Measurements from ENCODE around the gene JADE2.

Gene JADE2

DNA sequence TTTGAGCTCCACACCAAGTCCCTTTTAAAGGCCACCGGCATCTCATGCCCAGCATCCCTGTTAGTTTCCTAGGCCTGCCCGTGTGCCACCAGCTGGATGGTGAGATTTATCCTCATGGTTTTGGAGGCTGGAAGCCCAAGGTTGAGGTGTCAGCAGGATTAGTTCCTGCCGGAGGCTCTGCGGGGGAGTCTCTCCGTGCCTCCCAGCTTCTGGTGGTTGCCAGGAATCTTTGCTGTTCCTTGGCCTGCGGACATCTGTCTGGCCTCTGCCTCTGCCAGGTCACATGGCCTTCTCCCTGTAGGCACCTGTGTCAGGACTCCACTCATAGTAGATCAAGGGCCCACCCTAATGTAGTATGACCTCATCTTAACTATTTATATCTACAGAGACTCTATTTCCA, 45.4 kb downstream of the JADE2 start:
- DNase-seq = no peak

DNA sequence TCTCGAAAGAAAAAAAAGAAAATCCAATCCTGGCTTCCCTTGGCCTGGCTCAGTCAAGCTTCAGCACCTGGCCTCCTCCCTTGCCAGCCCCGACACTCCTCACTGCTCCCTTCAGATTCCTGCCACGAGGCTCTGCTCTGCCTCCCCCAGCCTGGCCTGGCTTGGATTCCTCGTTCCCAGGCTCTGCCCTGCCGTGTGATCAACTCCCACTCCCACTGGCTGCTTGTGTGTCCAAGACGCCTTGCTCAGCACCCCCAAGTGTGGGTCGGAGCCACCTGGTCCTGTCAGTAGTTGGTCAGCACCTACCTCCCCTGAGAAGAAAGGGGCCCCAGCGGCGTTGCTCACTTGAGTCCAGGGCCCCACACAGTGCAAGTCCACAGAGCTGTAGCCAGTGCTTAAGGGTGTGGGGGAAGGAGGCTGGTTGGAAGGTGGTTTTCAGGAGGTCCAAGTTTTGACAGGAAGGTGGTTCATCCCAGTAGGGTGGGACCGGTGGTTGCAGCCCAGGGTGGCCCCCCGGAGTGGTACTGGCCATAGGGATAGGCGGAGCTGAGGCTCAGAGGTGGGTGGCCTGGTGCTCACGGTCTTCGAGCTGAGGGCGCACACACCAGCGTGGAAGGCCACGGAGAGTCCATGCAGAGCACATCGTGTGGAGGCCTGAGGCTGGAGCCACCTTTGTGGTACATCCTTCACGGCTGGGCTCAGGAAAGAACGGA, 46.4 kb downstream of the JADE2 start:
- DNase-seq = no peak

DNA sequence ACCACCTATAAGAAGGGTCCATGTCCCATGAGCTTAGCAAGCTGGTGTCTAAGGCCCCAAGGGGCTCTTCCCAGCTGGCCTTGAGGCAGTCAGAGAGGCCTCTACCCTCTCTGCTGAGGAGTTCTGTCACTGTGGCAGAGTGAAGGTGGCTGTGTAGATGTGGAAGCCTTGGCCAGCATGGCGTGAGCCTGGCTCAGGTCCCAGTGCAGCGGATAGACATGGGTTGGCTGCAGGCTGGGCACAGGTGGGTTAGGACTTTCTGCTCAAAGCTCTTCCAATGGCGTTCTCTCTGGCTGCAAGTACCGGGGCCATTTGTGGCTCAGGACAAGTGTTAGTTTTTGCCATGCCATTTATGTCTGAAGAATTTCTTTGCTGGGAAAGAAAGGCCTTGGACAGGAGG, 47.3 kb downstream of the JADE2 start:
- no peak for DNase-seq

DNA sequence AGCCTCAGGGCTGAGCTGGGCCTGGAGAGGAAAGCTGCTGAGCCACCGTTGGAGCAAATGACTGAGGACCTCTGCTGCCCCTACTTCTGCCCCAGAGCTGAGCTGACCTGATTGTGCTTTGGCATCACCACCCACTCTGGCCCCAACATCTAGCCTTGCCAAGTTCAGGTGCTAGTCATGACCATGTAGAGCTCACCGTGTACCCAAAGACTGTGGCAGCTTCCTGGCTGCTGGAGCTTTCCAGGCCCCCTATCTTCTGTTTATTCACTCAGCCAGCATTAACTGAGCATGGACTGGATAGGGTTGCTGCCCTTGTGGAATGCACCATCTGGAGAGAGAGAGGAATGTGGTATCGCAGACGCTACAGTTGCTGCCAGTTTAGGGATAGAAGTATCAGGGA, 49.1 kb downstream of the JADE2 start:
- DNase-seq = no peak

DNA sequence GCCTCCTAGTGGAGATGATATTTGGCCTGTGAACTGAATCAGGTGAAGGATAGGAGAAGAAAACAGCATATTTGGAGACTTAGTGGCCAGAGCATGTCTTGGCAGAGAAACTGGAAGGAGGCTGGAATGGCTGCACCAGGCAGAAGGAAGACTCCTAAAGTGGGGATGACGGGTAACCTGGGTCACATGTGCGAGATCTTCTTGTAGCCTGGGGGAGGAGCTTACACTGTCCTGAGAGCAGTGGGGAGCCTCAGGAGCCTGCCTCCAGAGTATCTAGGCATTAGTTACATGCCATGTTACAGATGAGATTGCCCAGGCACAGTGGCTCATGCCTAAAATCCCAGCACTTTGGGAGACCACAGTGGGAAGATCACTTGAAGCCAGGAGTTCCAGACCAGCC, 49.8 kb downstream of the JADE2 start:
- DNase-seq = no peak

DNA sequence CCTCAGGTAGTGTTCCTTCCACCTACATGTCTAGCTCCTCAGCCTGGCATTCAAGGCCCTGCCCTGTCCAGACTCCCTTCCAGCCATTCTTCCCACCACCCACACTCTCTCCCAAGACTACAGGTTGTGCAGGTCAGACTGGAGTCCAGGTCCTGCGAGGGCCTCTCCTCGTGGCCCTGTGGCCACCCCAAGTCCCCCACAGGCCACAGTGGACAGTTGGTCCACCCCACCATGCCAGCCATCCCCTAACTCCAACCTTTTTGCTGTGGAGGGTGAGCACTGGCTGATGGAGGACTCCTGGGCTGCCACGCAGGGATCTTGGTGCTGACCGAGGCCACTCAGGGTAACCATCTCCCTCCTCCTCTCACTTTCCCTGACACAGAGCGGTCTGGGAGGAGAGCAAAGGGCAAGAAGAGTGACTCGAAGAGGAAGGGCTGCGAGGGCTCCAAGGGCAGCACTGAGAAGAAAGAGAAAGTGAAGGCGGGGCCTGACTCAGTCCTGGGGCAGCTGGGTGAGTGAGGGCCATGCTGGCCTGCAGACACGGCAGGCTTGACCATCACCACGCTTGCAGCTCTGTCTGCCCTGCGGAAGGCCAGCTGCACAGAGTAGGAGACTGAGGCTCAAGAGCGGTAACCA, 51.0 kb downstream of the JADE2 start:
- DNase-seq = no peak

DNA sequence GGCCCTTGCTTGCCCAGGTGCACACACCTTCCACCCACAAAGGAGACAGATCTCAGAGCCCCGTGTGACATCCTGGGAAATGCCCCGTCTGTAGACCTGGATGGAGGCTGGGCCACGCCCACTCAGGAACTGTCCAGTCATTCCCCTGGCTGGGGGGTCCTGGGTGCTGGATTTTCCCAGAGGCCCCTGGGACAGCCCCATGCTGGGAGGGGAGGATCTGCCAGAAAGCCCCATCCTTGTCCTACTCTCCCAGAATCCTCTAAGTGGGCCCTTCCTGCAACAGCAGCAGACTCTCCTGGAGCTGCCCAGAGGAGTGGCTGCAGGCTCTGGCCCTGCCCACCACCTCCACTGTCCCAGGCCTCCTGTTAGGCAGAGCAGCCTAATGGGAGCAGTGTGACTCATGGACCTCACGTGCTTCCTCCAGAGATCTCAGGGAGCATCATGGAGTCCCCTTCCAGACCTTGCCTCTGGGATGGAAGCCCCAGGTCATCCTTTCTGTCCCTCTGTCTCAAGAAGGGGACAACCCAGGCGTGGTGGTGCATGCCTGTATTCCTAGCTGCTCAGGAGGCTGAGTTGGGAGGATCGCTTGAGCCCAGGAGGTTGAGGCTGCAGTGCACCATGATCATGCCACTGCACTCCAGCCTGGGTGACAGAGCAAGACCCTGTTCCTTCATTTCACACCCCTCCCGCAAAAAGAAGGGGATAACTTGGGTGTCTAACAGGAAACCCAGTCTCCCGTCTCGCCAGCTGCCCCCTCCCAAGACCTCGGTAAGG, 51.7 kb downstream of the JADE2 start:
- no peak for DNase-seq

DNA sequence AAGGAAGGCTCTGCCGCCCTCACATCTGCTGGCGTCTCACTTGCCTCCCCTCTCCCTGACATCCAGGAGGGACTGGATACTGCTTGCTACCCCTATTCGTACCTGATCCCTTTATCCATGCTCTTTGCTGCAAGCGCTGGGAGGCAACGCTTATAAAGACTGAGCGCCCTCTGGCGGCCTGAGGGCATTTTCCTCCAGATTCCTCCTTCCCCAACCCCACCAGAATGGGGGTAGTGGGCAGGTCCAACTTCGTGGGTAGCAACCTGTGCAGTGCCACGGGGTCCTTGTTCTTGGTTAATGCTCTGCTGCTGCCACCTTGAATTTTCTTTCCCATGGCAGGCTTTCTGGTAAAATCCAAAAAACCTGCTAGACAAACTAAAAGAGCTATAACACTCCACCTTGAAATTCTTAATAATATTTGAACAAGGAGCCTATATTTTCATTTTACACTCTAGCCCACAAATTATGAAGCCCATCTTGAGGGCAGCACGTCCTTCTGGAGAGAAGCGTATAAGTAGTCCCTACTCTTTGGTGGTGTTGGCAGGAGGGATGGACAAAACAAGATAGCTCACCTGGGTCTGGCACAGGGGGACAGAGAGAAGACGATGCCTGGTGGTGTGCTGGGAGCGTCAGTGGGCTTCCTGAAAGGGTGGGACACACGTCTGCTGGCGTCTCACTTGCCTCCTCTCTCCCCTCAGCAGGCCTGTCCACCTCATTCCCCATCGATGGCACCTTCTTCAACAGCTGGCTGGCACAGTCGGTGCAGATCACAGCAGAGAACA, 52.5 kb downstream of the JADE2 start:
- DNase-seq = peak; percentile 71

DNA sequence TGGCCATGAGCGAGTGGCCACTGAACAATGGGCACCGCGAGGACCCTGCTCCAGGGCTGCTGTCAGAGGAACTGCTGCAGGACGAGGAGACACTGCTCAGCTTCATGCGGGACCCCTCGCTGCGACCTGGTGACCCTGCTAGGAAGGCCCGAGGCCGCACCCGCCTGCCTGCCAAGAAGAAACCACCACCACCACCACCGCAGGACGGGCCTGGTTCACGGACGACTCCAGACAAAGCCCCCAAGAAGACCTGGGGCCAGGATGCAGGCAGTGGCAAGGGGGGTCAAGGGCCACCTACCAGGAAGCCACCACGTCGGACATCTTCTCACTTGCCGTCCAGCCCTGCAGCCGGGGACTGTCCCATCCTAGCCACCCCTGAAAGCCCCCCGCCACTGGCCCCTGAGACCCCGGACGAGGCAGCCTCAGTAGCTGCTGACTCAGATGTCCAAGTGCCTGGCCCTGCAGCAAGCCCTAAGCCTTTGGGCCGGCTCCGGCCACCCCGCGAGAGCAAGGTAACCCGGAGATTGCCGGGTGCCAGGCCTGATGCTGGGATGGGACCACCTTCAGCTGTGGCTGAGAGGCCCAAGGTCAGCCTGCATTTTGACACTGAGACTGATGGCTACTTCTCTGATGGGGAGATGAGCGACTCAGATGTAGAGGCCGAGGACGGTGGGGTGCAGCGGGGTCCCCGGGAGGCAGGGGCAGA, 53.3 kb downstream of the JADE2 start:
- DNase-seq = no peak

DNA sequence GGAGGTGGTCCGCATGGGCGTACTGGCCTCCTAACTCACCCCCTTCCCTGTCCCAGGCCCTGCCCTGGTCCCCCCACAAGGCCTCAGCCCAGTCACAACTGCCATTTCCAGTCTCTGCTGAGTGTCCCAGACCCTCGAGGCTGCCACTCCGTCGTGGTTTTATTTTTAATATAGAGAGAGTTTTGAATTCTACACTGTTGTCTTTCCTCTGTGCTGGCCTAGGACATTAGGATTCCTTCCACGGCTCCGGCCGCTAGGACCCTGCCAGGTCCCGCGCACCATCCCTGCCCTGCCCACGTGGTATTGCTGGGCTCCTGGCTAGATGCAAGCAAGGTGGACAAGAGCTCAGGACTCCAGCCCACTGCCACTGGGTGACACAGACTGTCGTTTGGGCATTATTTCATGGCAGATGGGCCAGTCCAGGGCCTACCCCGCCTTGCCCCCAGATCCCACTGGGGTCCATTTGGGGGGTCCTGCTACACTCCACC, 53.9 kb downstream of the JADE2 start:
- DNase-seq = no peak

DNA sequence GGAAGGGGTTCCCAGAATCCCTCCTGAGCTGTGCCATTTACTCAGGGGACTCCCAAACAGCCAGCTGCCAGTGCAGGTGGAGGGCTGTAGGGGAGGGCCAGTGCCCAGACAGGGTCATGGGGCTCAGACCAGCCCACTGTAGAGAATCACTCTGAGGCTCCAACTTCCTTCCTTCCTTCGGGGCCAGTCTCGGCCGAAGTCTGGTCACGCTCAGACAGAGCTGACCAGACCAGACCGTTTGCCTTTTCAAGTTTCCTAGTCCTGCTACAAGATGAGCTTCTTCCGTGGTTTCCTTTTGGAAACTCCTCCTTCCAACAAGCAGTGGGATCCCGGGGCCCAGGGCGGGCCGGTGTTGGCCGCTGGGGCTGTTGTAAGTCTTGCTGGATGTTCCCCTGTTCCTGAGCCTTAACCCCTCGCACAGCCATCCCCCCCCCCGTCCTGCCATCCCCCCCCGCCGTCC, 54.6 kb downstream of the JADE2 start:
- DNase-seq = no peak

DNA sequence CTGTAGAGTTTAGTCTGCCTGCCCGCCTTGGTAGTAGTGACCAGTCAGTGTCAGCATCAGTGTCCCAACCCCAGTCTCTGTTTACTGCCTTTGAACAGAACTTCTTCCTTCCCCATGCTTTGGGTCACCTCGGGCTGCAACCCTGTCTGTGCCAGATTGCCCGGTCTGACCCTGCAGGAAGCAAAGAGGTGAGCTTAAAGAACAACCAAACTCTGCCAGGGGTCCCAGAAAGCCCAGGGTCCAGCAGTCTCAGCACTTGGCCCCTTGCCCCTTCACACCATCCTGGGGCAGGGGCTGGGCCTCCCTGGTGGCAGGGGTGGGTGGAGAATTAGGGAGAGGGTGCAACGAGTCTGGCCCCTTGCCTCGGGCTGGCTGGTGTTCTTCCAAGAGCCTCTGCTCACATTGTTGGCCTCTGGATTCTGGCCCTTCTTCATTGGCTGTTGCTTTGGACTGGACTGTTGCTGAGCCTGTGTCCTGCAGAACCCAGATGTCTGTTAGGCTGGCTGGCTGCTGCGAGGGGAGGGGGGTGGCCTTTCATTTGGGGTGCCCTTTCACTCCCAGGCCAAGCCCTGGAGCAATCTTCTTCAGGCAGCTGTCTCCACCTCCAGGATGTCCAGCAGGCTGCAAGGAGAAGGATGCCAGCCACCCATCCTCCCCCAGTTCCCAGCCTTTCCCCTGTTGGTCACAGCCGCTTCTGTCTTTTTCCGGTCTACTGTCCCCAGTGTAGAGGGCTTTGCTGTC, 55.9 kb downstream of the JADE2 start:
- DNase-seq = no peak

DNA sequence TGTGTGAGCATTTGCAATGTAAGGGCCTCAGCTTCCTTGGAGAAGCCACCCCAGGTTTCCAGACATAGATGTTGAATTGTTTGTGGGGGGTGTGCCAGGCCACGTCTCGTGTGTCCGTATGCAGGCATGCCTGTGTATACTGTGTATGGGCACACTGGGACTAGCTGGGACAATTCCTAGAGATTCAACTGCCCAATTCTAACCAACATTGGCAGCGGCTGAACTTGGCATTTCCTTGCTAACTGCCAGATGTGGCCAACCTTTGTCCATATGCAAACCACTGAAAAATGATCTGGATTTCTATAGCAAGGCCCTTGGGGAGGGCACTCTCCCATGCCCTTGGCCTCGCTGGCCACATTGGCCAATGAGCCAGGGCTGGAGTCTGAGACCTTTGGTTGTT, 56.8 kb downstream of the JADE2 start:
- DNase-seq = no peak

DNA sequence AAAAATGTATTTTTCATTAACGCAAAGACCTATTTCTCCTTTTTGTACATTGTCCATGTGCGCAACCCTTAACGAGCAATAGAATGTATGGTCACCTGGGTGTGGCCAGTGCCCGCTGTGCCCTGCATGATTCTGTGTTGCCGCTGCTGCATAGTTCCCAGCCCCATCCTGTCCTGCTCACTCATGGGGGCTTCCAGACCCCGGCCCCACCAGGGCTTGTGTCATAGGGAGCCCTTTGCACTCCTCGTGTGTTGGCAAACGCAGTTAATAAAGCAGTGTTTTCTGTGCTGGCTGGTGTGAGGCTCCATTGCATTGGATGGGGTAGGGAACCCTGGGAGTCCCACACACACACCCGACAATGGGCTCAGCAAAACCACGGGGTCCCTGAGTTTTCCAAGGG, 57.5 kb downstream of the JADE2 start:
- DNase-seq = no peak

DNA sequence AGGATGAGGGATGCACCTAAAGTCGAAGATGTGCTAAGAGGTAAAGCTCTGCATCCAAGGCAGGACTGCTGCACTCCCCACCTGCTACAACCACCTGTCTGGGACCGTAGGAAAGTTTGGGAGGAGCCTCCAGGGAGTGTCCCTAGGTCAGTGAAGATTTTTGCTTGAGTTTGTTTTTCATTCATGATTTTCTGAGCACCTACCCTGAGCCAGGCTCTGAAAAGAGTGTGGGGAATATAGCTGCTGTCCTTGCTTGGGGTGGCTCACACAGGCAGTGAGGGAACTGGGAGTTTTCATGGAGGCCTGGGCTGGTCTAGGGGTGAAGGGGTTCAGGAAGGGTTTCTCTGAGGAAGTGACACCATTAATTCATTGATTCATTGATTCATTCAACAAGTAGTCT, 58.3 kb downstream of the JADE2 start:
- DNase-seq = no peak

DNA sequence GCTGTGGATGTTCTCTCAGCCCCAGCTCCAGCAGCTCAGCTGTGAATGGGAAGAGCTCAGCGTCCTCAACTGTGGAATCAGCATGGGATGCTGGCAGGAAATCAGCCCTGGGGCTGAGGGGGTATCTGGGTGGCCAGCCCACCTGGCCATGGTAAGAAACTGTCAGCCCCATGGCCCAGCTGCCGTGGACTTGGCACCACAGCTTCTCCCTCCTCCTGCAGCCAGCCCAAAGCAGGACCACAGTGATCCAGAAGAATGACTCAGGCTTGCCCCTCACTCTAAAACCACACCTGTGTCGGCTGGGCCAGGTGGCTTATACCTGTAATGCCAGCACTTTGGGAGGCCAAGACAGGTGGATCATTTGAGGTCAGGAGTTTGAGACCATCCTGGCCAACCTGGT, 59.2 kb downstream of the JADE2 start:
- DNase-seq = no peak

DNA sequence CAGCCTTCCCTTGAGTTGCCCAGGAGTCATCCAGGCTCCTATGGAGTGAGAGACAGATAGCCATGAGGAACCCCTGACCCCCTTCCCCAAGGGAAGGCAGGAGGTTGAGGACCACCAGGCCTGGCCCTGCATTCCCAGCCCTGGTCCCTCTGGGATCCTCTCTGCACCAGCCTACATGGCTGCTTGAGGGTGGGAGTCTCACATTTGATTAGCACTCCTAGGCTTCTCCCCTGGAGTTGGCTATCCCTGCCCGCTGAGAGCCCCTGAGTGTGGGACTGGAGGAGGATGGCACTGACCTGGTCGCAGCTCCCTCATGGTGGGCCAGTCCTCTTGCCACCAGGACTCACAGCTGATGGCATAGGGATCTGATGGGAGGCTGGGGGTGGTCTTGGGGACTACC, 60.5 kb downstream of the JADE2 start:
- no peak for DNase-seq

DNA sequence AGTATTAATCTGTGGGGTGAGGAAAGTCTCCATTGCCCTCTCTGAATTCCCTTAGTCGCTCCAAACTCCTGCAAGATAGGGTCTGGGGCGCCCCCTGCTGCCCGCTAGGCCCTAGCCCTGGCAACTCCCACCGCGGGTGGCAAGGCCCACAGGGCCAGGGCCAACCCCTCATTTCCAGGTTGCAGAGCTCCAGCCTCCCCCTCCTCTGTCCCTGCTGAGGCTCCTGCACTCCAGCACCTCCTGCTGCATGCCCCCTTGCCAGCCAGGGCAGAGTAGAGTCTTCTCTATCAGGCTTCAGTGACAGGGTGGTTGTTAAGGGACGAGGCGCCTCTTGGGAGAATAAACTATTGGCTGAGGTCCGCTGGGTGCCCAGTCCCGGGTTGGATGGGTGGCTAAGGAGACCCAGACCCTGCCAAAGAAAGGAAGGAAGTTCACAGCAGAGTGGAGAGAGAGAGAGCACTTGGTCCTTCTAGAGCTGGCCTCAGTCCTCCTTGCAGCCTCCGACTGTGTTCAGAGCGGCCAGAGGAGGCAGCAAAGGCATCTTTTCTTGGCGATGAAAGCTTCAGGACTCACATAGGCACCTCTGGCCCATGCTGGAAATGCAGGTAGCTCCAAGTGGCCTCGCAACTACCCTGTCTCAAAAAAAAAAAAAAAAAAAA, 61.5 kb downstream of the JADE2 start:
- DNase-seq = peak; percentile 89

DNA sequence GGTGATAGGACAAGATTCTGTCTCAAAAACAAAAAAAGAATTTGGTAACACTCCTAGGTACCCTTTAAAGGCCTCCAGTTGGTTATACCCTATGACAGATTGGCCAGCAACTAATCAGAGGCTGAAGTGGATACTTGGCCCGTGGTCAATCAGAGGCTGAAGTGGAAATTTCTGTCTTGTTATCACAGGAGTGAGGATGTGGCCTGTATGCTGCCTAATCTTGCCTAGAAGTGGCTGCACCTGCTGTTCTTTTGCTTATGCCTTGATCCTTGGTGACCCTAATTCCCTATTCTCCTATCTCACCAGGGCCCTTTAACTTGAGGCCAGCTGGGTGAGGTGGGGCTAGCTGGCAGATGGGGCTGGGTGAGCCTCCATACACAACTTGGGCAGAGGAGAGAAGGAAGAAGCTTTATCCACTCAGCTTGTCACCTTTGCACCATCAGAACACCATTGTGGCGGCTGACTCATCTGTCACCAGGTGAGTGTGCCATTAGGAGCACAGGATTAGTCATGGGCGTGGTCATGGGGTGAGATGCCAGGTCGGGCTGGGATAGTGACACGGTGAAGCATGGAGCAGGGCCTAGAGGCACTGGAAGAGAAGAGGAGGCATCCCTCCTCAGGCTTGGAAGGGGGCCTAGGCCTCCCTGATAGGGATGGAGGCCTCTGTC, 65.7 kb downstream of the JADE2 start:
- DNase-seq = peak; percentile 82

DNA sequence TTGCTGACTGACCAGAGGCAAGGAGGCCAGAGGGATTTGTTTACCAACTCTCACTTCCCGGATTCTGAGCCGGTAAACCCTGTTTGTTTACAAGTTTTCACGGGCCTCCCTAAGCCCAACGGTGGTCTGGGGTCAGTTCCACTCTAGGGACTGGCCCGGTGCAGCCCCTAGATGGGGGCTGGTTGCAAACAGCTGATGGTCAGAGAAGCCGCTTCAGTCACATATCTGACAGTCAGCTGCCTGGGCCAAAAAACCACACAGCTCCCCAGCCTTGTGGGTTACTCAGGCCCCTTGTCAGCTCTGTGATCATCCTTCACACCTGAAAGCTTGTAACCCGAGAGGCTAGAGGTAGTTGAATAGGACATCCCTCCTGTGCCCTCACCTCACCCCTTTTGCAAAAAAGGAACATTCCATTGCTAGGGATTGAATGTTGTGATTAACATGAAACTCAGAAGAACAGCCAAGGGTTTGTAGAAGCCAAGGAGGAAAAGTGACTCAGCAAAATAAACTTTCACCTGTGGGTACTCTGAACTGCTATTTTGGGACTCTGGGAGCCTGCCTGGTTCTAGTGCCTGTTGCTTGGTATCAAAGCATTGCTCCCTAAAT, 66.8 kb downstream of the JADE2 start:
- DNase-seq = peak; percentile 16

Data from activated CD4-positive, alpha-beta T cell treated with anti-CD3 and anti-CD28 coated beads, Interleukin-10, Interleukin-2, amounts not matched to agents 100 ng/mL and 50 ng/mL, durations not matched to agents 16 hours and 8 hours (primary cell).